ENCODE measurements around the gene GPALPP1. TPM values are rescaled to one million over a fixed set of nuclear protein-coding genes. Genes with fewer than 3 reads are reported as not detected.

Gene GPALPP1
- total RNA-seq, 1 donor from 2014 or later: 27.7 TPM

DNA sequence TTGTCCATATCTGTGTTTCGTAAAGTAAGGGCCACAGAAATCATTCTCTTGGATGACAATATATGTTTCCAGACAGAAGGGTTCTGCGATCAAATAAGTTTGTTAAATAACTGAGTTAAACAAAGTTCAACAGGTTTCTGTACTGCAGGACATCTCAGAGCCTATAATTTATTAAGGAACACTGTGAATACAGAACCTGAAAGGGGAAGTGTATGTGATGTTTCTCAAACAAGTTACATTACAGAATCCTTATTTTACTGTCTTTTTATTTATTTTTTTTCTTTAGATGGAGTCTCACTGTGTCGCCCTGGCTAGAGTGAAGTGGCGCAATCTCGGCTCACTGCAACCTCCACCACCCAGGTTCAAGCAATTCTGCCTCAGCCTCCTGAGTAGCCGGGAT is 75.6 kb downstream of the GPALPP1 start:
- Mint-ChIP-seq H3K36me3 (ENCODE audit: unreplicated experiment) (no peaks in the 10 kb centered on the region), H3K9me3 (ENCODE audit: unreplicated experiment) (peaks cover 2% of the 10 kb centered on the region)

DNA sequence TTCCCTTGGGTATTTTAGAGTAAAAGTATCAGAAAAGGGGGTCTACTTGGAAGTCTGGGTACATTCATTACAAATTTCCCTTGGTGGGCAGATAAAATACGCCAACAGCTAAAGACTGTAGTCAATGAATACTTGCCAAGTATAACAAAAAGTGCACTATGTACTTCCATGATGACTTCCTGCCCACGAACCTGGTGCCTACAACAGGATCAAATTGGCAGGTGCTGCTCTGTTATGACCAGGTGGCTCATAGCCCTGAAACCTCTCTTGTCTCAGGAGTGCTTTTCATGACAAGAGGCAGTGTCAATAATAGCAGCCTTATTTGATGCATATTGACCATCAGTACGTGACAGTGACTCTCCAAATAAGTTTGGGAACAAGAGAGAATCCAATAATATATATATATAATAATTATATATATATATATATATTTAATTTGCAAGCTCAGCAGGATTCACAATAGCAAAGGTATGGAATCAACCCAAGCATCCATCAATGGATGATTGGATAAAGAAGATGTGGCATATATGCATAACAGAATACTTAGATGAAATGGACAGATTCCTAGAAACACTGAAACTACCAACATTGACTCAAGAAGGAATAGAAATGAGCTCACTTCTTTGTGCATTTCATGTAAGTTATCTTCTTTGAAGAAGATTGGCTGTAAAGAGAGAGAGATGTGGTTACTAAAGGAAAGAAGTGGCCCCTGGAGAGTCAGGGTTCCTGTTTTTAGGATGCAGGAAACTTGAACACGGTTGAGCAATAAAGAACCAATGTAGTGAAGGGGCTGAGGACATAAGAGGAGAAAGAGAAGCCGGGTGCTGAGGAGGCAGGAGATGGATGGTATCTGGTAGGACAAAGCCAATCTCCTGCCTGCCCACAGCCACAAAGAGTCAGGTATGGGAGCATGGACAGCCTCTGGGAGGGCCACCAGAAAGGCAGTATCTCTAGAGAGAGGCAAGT is 79.0 kb downstream of the GPALPP1 start:
- H3K27me3 Mint-ChIP-seq (ENCODE audit: unreplicated experiment): peaks cover 2% of the 10 kb centered on the region
- no peak overlapping the region for H3K4me3 Mint-ChIP-seq (ENCODE audit: unreplicated experiment)
- no peak overlapping the region for H3K27ac Mint-ChIP-seq (ENCODE audit: unreplicated experiment)
- H3K4me1 Mint-ChIP-seq (ENCODE audit: low read depth, unreplicated experiment): no peaks in the 10 kb centered on the region
- TF ChIP-seq, protein P1, sequence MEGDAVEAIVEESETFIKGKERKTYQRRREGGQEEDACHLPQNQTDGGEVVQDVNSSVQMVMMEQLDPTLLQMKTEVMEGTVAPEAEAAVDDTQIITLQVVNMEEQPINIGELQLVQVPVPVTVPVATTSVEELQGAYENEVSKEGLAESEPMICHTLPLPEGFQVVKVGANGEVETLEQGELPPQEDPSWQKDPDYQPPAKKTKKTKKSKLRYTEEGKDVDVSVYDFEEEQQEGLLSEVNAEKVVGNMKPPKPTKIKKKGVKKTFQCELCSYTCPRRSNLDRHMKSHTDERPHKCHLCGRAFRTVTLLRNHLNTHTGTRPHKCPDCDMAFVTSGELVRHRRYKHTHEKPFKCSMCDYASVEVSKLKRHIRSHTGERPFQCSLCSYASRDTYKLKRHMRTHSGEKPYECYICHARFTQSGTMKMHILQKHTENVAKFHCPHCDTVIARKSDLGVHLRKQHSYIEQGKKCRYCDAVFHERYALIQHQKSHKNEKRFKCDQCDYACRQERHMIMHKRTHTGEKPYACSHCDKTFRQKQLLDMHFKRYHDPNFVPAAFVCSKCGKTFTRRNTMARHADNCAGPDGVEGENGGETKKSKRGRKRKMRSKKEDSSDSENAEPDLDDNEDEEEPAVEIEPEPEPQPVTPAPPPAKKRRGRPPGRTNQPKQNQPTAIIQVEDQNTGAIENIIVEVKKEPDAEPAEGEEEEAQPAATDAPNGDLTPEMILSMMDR (IDR thresholded peaks at IDR 0.05; ENCODE audit: partially characterized antibody, unreplicated experiment): no peak
- peaks cover 2% of the 10 kb centered on the region for H3K9me3 Mint-ChIP-seq (ENCODE audit: unreplicated experiment)
- DNase-seq: no peak
- no peaks in the 10 kb centered on the region for H3K36me3 Mint-ChIP-seq (ENCODE audit: unreplicated experiment)

More for the DNA sequence above, 75.6 kb downstream of the GPALPP1 start:
- no peak for DNase-seq
- Mint-ChIP-seq H3K27ac (ENCODE audit: unreplicated experiment) (no peak overlapping the region), H3K4me1 (ENCODE audit: low read depth, unreplicated experiment) (no peaks in the 10 kb centered on the region), H3K4me3 (ENCODE audit: unreplicated experiment) (no peak overlapping the region), H3K27me3 (ENCODE audit: unreplicated experiment) (peaks cover 2% of the 10 kb centered on the region)
- TF ChIP-seq, protein P1 (IDR thresholded peaks at IDR 0.05; ENCODE audit: partially characterized antibody, unreplicated experiment): no peak

DNA sequence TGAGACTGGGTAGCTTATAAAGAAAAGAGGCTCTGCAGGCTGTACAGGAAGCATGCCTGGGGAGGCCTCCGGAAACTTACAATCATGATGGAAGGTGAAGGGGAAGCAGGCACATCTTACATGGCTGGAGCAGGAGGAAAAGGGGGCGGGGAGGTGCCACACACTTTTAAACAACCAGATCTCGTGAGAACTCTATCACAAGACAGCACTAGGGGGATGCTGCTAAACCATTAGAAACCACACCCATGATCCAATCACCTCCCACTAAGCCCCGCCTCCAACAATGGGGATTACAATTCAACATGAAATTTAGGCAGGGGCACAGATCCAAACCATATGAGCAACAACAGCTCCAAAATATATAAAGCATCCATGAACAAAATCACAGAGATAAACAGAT is 84.5 kb downstream of the GPALPP1 start:
- TF ChIP-seq, protein P1 (IDR thresholded peaks at IDR 0.05; ENCODE audit: partially characterized antibody, unreplicated experiment): no peak
- no peaks in the 10 kb centered on the region for H3K9me3 Mint-ChIP-seq (ENCODE audit: unreplicated experiment)
- peaks cover 2% of the 10 kb centered on the region for H3K27me3 Mint-ChIP-seq (ENCODE audit: unreplicated experiment)
- no peaks in the 10 kb centered on the region for H3K4me1 Mint-ChIP-seq (ENCODE audit: low read depth, unreplicated experiment)
- H3K36me3 Mint-ChIP-seq (ENCODE audit: unreplicated experiment): no peaks in the 10 kb centered on the region
- no peak for DNase-seq
- no peak overlapping the region for H3K27ac Mint-ChIP-seq (ENCODE audit: unreplicated experiment)
- no peak overlapping the region for H3K4me3 Mint-ChIP-seq (ENCODE audit: unreplicated experiment)

DNA sequence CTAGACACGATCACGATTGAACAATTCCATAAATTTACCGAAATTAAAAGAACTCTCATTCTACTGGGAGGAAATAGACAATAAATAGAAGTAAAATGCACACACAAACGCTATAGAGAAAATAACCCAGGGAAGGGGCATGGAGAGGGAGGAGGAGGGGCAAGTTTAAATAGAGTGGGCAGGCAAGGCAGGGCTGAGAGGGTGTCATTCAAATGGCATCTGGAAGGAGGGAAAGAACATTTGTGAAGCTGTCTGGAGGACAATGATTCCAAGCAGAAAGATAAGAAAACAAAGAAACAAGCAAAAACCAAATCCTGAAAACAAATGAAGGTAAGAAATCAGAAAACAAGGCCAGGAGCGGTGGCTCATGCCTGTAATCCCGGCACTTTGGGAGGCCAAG is 85.4 kb downstream of the GPALPP1 start:
- TF ChIP-seq, protein P1 (IDR thresholded peaks at IDR 0.05; ENCODE audit: partially characterized antibody, unreplicated experiment): no peak
- Mint-ChIP-seq H3K27me3 (ENCODE audit: unreplicated experiment) (peaks cover 2% of the 10 kb centered on the region), H3K4me3 (ENCODE audit: unreplicated experiment) (no peak overlapping the region), H3K27ac (ENCODE audit: unreplicated experiment) (no peak overlapping the region), H3K9me3 (ENCODE audit: unreplicated experiment) (no peaks in the 10 kb centered on the region), H3K4me1 (ENCODE audit: low read depth, unreplicated experiment) (no peaks in the 10 kb centered on the region), H3K36me3 (ENCODE audit: unreplicated experiment) (no peaks in the 10 kb centered on the region)
- no peak for DNase-seq

DNA sequence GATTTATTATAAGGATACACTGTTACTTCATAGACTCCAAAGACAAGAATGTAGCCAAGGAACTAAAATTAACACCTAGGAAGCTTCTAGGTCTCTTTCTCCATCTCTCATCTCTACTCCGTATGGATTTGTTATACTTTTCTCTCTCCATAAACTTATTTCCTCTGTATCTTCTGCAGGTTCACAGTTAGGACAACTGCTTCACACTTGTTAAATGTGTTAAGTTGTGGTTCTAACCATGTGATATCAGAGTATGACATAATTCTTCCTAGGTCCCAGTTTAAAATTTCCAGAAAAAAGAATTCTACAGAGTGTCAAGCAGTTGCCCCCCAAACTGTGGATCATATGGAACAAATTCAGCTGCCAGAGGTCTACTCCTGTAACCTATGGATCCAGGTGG is 88.7 kb downstream of the GPALPP1 start:
- Mint-ChIP-seq H3K9me3 (ENCODE audit: unreplicated experiment) (no peaks in the 10 kb centered on the region), H3K27ac (ENCODE audit: unreplicated experiment) (no peak overlapping the region), H3K36me3 (ENCODE audit: unreplicated experiment) (no peaks in the 10 kb centered on the region), H3K27me3 (ENCODE audit: unreplicated experiment) (peaks cover 2% of the 10 kb centered on the region), H3K4me3 (ENCODE audit: unreplicated experiment) (no peak overlapping the region), H3K4me1 (ENCODE audit: low read depth, unreplicated experiment) (no peaks in the 10 kb centered on the region)
- TF ChIP-seq, protein P1 (IDR thresholded peaks at IDR 0.05; ENCODE audit: partially characterized antibody, unreplicated experiment): no peak
- DNase-seq: no peak
